Liver (tissue), 9 donors: Measurements from ENCODE around the gene PHKG2. TPM values are rescaled to one million over a fixed set of nuclear protein-coding genes. Genes with fewer than 3 reads are reported as not detected.

ENCODE experiments used
- DNase-seq: peaks from one replicate; pipeline ENCODE4 v3.0.0-alpha.2; 2017; ENCODE audit warnings: low spot score
- H3K27ac ChIP-seq, 2 donors: one replicate each; pipeline ENCODE4 v1.7.0; 2013; ENCODE audit warnings: inconsistent platforms in 2 of 2, low read length in 2 of 2, control low read depth in 1 of 2, low read depth in 1 of 2, mild to moderate bottlenecking in 1 of 2
- H3K27me3 ChIP-seq, 4 donors: one replicate each; pipeline versions ENCODE4 v1.6.1 to v1.7.0; 2013; ENCODE audit warnings: low read length in 3 of 4, inconsistent platforms in 1 of 4, mild to moderate bottlenecking in 1 of 4, moderate library complexity in 1 of 4; ENCODE audit not compliant: control insufficient read depth in 4 of 4, insufficient read depth in 4 of 4
- H3K36me3 ChIP-seq, 4 donors: one replicate each; pipeline versions ENCODE4 v1.6.1 to v1.7.0; 2013; ENCODE audit warnings: low read length in 3 of 4, mild to moderate bottlenecking in 3 of 4, low read depth in 1 of 4, moderate library complexity in 1 of 4; ENCODE audit not compliant: control insufficient read depth in 4 of 4, insufficient read depth in 3 of 4
- H3K4me1 ChIP-seq, 4 donors: one replicate each; pipeline versions ENCODE4 v1.6.1 to v1.7.0; 2013; ENCODE audit warnings: low read length in 3 of 4, mild to moderate bottlenecking in 3 of 4, moderate library complexity in 1 of 4; ENCODE audit not compliant: control insufficient read depth in 4 of 4, insufficient read depth in 4 of 4
- H3K4me3 ChIP-seq, 3 donors: one replicate each; pipeline versions ENCODE4 v1.6.1 to v1.7.0; 2013; ENCODE audit warnings: low read length in 3 of 3, control low read depth in 1 of 3, low read depth in 1 of 3, mild to moderate bottlenecking in 1 of 3
- H3K9ac ChIP-seq, 2 donors: one replicate each; pipeline ENCODE4 v1.7.0; 2013; ENCODE audit warnings: low read length in 2 of 2, mild to moderate bottlenecking in 2 of 2, moderate library complexity in 2 of 2, control low read depth in 1 of 2, low read depth in 1 of 2
- H3K9me3 ChIP-seq, 4 donors: one replicate each; pipeline versions ENCODE4 v1.6.1 to v1.7.0; 2013; ENCODE audit warnings: low read length in 3 of 4; ENCODE audit not compliant: control insufficient read depth in 4 of 4
- EGR1 ChIP-seq, 2 donors: IDR thresholded peaks; 2 replicates each; pipeline ENCODE4 v1.6.1; 2016 to 2018; ENCODE audit warnings: antibody characterized with exemption in 2 of 2, low read depth in 2 of 2
- FOXA1 ChIP-seq: IDR thresholded peaks from 2 replicates; pipeline ENCODE4 v1.6.1; 2016; ENCODE audit warnings: antibody characterized with exemption
- FOXA2 ChIP-seq: IDR thresholded peaks from 2 replicates; pipeline ENCODE4 v1.6.1; 2016; ENCODE audit warnings: antibody characterized with exemption
- GABPA ChIP-seq, 2 donors: IDR thresholded peaks in 1 of 2; conservative IDR thresholded peaks in 1 of 2; 2 replicates each; pipeline ENCODE4 v1.6.1; 2016; ENCODE audit warnings: antibody characterized with exemption in 2 of 2, mild to moderate bottlenecking in 1 of 2, moderate library complexity in 1 of 2
- HNF4A ChIP-seq, 2 donors: conservative IDR thresholded peaks; 2 replicates each; pipeline ENCODE4 v1.6.1; 2016; ENCODE audit warnings: antibody characterized with exemption in 2 of 2, mild to moderate bottlenecking in 2 of 2
- HNF4G ChIP-seq: IDR thresholded peaks from 2 replicates; pipeline ENCODE4 v1.6.1; 2016; ENCODE audit warnings: antibody characterized with exemption
- JUND ChIP-seq, 2 donors: IDR thresholded peaks; 2 replicates each; pipeline ENCODE4 v1.6.1; 2016; ENCODE audit warnings: antibody characterized with exemption in 2 of 2
- NR2F2 ChIP-seq: IDR thresholded peaks from 2 replicates; pipeline ENCODE4 v1.6.1; 2016; ENCODE audit warnings: antibody characterized with exemption
- RAD21 ChIP-seq, 2 donors: IDR thresholded peaks; 2 replicates each; pipeline ENCODE4 v1.6.1; 2016; ENCODE audit warnings: antibody characterized with exemption in 2 of 2, mild to moderate bottlenecking in 2 of 2
- RXRA ChIP-seq, 2 donors: IDR thresholded peaks; 2 replicates each; pipeline ENCODE4 v1.6.1; 2017 to 2018; ENCODE audit warnings: antibody characterized with exemption in 2 of 2, mild to moderate bottlenecking in 1 of 2
- SP1 ChIP-seq: IDR thresholded peaks from 2 replicates; pipeline ENCODE4 v1.6.1; 2018; ENCODE audit warnings: antibody characterized with exemption, mild to moderate bottlenecking
- TAF1 ChIP-seq: conservative IDR thresholded peaks from 2 replicates; pipeline ENCODE4 v1.6.1; 2016; ENCODE audit warnings: antibody characterized with exemption, mild to moderate bottlenecking
- YY1 ChIP-seq: IDR thresholded peaks from 2 replicates; pipeline ENCODE4 v1.6.1; 2016; ENCODE audit warnings: antibody characterized with exemption, mild to moderate bottlenecking
- WGBS: extraction: QIAGEN DNeasy Blood & Tissue Kit; methylation state at CpG from one replicate; pipeline ENCODE4 v1.1.7; 2013; 5-methylcytosine and 5-hydroxymethylcytosine counted together
- polyA plus RNA-seq, 2 donors: library from polyadenylated mRNA; stranded (reverse) in 1 of 2; unstranded in 1 of 2; fragments of 200-250 nt in 1 of 2; fragments of >200 nt in 1 of 2; fragmentation: Nextera tagmentation in 1 of 2; extraction: Ambion mirVana in 1 of 2; gene quantifications; one replicate each; pipeline versions ENCODE4 v1.2.1 to v1.2.3, GENCODE V29; 2013 to 2015
- total RNA-seq, 2 donors: library from RNA; depleted of rRNA; stranded (reverse); fragments of >200 nt; gene quantifications; one replicate each; pipeline ENCODE4 v1.2.3, GENCODE V29; 2014
- TF ChIP-seq, protein P1 (sequence below): IDR thresholded peaks from 2 replicates; pipeline ENCODE4 v1.6.1; 2016; ENCODE audit warnings: antibody characterized with exemption
- TF ChIP-seq, protein P2 (sequence below): fragments of 150-350 bp; IDR thresholded peaks from 2 replicates; pipeline ENCODE4 v1.5.1; 2017; ENCODE audit warnings: improper control_type of control experiment, low read depth, low read length; ENCODE audit not compliant: missing input control
- TF ChIP-seq, protein P3 (sequence below): IDR thresholded peaks from 2 replicates; pipeline ENCODE4 v1.6.1; 2016; ENCODE audit warnings: antibody characterized with exemption
- TF ChIP-seq, protein P4 (sequence below): IDR thresholded peaks from 2 replicates; pipeline ENCODE4 v1.6.1; 2016; ENCODE audit warnings: antibody characterized with exemption, mild to moderate bottlenecking
- TF ChIP-seq, protein P5 (sequence below): IDR thresholded peaks from 2 replicates; pipeline ENCODE4 v1.6.1; 2016; ENCODE audit warnings: antibody characterized with exemption
- donor health status: healthy.
- donor health status: healthy.
- donor health status: healthy.
- donor health status: healthy.
- donor health status: healthy.

The PHKG2 gene
- total and polyA plus RNA-seq, 4 donors = 9.2 to 21.2 (median 17.9) TPM

DNA sequence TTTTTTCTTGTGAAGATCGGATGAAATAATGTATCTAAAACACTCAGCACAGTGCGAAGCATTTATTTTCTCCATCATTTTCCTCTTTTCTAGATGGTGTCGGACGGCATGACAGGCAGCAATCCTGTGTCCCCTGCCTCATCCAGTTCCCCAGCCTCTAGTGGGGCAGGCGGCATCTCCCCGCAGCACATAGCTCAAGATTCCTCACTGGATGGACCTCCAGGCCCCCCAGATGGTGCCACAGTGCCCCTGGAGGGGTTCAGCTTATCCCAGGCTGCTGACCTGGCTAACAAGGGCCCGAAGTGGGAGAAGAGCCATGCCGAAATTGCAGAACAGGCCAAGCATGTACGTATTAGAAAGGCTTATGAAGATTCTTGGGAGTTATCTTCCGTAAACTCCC is 44.3 kb upstream of the PHKG2 start:
- H3K4me3 ChIP-seq = no peak overlapping the region
- no peaks in the 10 kb centered on the region for H3K9me3 ChIP-seq
- H3K4me1 ChIP-seq = peaks cover 0 to 17% (median 14%) of the 10 kb centered on the region in 4 donors
- no peak for DNase-seq
- 97% methylated on average over 10 of the region's 10 CpGs for WGBS
- peaks cover 19 to 63% (median 50%) of the 10 kb centered on the region in 4 donors for H3K36me3 ChIP-seq
- H3K27ac ChIP-seq = no peak overlapping the region
- no peaks in the 10 kb centered on the region for H3K27me3 ChIP-seq
- TF ChIP-seq NR2F2 (no peak), RAD21 (IDR thresholded peaks at IDR 0.05) (no peak), SP1 (no peak), TAF1 (no peak), EGR1 (IDR thresholded peaks at IDR 0.05; ENCODE audit: low read depth in 2 of 2) (no peak), GABPA (IDR thresholded peaks at IDR 0.05 in 1 of 2, conservative IDR thresholded peaks at IDR 0.05 in 1 of 2) (no peak), RXRA (IDR thresholded peaks at IDR 0.05) (no peak), HNF4G (no peak), FOXA2 (no peak)
- TF ChIP-seq, protein P1, sequence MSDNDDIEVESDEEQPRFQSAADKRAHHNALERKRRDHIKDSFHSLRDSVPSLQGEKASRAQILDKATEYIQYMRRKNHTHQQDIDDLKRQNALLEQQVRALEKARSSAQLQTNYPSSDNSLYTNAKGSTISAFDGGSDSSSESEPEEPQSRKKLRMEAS = no peak
- TF ChIP-seq, protein P2, sequence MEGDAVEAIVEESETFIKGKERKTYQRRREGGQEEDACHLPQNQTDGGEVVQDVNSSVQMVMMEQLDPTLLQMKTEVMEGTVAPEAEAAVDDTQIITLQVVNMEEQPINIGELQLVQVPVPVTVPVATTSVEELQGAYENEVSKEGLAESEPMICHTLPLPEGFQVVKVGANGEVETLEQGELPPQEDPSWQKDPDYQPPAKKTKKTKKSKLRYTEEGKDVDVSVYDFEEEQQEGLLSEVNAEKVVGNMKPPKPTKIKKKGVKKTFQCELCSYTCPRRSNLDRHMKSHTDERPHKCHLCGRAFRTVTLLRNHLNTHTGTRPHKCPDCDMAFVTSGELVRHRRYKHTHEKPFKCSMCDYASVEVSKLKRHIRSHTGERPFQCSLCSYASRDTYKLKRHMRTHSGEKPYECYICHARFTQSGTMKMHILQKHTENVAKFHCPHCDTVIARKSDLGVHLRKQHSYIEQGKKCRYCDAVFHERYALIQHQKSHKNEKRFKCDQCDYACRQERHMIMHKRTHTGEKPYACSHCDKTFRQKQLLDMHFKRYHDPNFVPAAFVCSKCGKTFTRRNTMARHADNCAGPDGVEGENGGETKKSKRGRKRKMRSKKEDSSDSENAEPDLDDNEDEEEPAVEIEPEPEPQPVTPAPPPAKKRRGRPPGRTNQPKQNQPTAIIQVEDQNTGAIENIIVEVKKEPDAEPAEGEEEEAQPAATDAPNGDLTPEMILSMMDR = no peak
- TF ChIP-seq, protein P3, sequence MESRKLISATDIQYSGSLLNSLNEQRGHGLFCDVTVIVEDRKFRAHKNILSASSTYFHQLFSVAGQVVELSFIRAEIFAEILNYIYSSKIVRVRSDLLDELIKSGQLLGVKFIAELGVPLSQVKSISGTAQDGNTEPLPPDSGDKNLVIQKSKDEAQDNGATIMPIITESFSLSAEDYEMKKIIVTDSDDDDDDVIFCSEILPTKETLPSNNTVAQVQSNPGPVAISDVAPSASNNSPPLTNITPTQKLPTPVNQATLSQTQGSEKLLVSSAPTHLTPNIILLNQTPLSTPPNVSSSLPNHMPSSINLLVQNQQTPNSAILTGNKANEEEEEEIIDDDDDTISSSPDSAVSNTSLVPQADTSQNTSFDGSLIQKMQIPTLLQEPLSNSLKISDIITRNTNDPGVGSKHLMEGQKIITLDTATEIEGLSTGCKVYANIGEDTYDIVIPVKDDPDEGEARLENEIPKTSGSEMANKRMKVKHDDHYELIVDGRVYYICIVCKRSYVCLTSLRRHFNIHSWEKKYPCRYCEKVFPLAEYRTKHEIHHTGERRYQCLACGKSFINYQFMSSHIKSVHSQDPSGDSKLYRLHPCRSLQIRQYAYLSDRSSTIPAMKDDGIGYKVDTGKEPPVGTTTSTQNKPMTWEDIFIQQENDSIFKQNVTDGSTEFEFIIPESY = no peak
- H3K9ac ChIP-seq = no peak overlapping the region

DNA sequence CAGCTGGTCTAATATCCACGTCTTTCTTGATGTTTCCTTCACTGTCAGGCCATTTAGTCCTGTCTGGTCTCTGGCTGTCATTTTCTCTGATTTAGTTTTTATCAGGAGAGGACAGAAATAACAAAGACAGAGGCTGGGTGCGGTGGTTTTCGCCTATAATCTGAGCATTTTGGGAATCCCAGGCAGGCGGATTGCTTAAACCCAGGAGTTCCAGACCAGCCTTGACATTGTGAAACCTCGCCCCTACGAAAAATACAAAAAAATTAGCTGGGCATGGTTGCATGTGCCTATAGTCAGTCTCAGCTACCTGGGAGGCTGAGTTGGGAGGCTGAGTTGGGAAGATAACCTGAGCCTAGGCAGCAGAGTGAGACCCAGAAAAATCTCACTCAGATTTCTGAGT is 42.2 kb upstream of the PHKG2 start:
- Histone ChIP-seq H3K9me3 (no peaks in the 10 kb centered on the region), H3K27me3 (no peaks in the 10 kb centered on the region), H3K36me3 (peaks cover 23 to 79% (median 66%) of the 10 kb centered on the region in 4 donors), H3K9ac (no peak overlapping the region), H3K4me1 (no peaks in the 10 kb centered on the region), H3K4me3 (no peak overlapping the region), H3K27ac (no peak overlapping the region)
- no peak for DNase-seq
- TF ChIP-seq, protein P1 = no peak
- TF ChIP-seq JUND (IDR thresholded peaks at IDR 0.05) (no peak), RXRA (IDR thresholded peaks at IDR 0.05) (no peak), FOXA1 (no peak), TAF1 (no peak), HNF4A (conservative IDR thresholded peaks at IDR 0.05) (no peak), NR2F2 (no peak), HNF4G (no peak), YY1 (no peak), FOXA2 (no peak)
- TF ChIP-seq, protein P4, sequence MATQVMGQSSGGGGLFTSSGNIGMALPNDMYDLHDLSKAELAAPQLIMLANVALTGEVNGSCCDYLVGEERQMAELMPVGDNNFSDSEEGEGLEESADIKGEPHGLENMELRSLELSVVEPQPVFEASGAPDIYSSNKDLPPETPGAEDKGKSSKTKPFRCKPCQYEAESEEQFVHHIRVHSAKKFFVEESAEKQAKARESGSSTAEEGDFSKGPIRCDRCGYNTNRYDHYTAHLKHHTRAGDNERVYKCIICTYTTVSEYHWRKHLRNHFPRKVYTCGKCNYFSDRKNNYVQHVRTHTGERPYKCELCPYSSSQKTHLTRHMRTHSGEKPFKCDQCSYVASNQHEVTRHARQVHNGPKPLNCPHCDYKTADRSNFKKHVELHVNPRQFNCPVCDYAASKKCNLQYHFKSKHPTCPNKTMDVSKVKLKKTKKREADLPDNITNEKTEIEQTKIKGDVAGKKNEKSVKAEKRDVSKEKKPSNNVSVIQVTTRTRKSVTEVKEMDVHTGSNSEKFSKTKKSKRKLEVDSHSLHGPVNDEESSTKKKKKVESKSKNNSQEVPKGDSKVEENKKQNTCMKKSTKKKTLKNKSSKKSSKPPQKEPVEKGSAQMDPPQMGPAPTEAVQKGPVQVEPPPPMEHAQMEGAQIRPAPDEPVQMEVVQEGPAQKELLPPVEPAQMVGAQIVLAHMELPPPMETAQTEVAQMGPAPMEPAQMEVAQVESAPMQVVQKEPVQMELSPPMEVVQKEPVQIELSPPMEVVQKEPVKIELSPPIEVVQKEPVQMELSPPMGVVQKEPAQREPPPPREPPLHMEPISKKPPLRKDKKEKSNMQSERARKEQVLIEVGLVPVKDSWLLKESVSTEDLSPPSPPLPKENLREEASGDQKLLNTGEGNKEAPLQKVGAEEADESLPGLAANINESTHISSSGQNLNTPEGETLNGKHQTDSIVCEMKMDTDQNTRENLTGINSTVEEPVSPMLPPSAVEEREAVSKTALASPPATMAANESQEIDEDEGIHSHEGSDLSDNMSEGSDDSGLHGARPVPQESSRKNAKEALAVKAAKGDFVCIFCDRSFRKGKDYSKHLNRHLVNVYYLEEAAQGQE = no peak
- TF ChIP-seq, protein P2 = no peak
- TF ChIP-seq, protein P5, sequence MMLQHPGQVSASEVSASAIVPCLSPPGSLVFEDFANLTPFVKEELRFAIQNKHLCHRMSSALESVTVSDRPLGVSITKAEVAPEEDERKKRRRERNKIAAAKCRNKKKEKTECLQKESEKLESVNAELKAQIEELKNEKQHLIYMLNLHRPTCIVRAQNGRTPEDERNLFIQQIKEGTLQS = no peak
- WGBS = 93% methylated on average over 6 of the region's 6 CpGs
